ENCODE measurements around the gene ZCCHC17.
"Not testable (repeated sequence)": the region's sequence is repeated elsewhere in the genome, so short reads cannot be mapped to it uniquely, and the experiment has no call there.

ZCCHC17 gene

GRCh38 chr1:31371121-31371959, 74.5 kb downstream of the ZCCHC17 start:
- no peak for DNase-seq (ENCODE audit: low read depth)

GRCh38 chr1:31372051-31372450, 75.2 kb downstream of the ZCCHC17 start:
- no peak for DNase-seq (ENCODE audit: low read depth)

GRCh38 chr1:31372751-31373055, 75.9 kb downstream of the ZCCHC17 start:
- DNase-seq (ENCODE audit: low read depth) = no peak

GRCh38 chr1:31373056-31373896, 76.4 kb downstream of the ZCCHC17 start, which contains the start of gene FABP3:
Gene FABP3 (minus strand): TSS chr1:31373076. CDS start chr1:31373014, 62 bp downstream.
- no peak for DNase-seq (ENCODE audit: low read depth)

- no peak for DNase-seq (ENCODE audit: low read depth)
Measured at GRCh38 chr1:31373897-31374486, 77.2 kb downstream of the ZCCHC17 start.

- DNase-seq (ENCODE audit: low read depth) = no peak
Measured at GRCh38 chr1:31374511-31375196, 77.8 kb downstream of the ZCCHC17 start.

GRCh38 chr1:31376375-31377134, 79.7 kb downstream of the ZCCHC17 start:
- DNase-seq (ENCODE audit: low read depth) = no peak

- no peak for DNase-seq (ENCODE audit: low read depth)
Measured at GRCh38 chr1:31377364-31377863, 80.6 kb downstream of the ZCCHC17 start.

- DNase-seq (ENCODE audit: low read depth) = no peak
Measured at GRCh38 chr1:31378001-31378400, 81.2 kb downstream of the ZCCHC17 start.

GRCh38 chr1:31380181-31380580, 83.3 kb downstream of the ZCCHC17 start:
- DNase-seq (ENCODE audit: low read depth) = no peak

- DNase-seq (ENCODE audit: low read depth) = no peak
Measured at GRCh38 chr1:31381394-31382294, 84.8 kb downstream of the ZCCHC17 start.

GRCh38 chr1:31382379-31382989, 85.7 kb downstream of the ZCCHC17 start:
- no peak for DNase-seq (ENCODE audit: low read depth)

GRCh38 chr1:31383967-31384366, 87.1 kb downstream of the ZCCHC17 start:
- no peak for DNase-seq (ENCODE audit: low read depth)

- not testable (repeated sequence) for DNase-seq (ENCODE audit: low read depth)
Measured at GRCh38 chr1:31386576-31387243, 89.9 kb downstream of the ZCCHC17 start.

- no peak for DNase-seq (ENCODE audit: low read depth)
Measured at GRCh38 chr1:31387612-31388011, 90.8 kb downstream of the ZCCHC17 start.

GRCh38 chr1:31389616-31390015, 92.8 kb downstream of the ZCCHC17 start:
- no peak for DNase-seq (ENCODE audit: low read depth)

- DNase-seq (ENCODE audit: low read depth) = no peak
Measured at GRCh38 chr1:31390071-31390470, 93.2 kb downstream of the ZCCHC17 start.

- no peak for DNase-seq (ENCODE audit: low read depth)
Measured at GRCh38 chr1:31393463-31393862, 96.6 kb downstream of the ZCCHC17 start.

- peak; percentile 56 for DNase-seq (ENCODE audit: low read depth)
Measured at GRCh38 chr1:31394584-31395193, 97.9 kb downstream of the ZCCHC17 start.

All from CMK (cell line).